PFSK-1 (cell line): Measurements from ENCODE around the gene ANKS1B.

Source experiments
- POLR2AphosphoS5 ChIP-seq: IDR thresholded peaks from 2 replicates; pipeline ENCODE4 v1.6.1; 2012; ENCODE audit warnings: low read depth, mild to moderate bottlenecking, control low read depth, low read length, moderate library complexity
- SIN3A ChIP-seq: IDR thresholded peaks from 2 replicates; pipeline ENCODE4 v1.6.1; 2012; ENCODE audit warnings: mild to moderate bottlenecking, low read length, moderate library complexity, borderline replicate concordance; ENCODE audit not compliant: insufficient read depth
- TAF1 ChIP-seq: IDR thresholded peaks from 2 replicates; pipeline ENCODE4 v1.6.1; 2012; ENCODE audit warnings: low read length, control low read depth, borderline replicate concordance; ENCODE audit not compliant: insufficient read depth
- TF ChIP-seq, protein P1 (sequence below), 2 experiments: IDR thresholded peaks; 2 replicates each; pipeline versions ENCODE4 v1.6.1 to v1.8.0; 2011 to 2012; ENCODE audit warnings: low read depth in 2 of 2, low read length in 2 of 2, control low read depth in 1 of 2, inconsistent platforms in 1 of 2, mild to moderate bottlenecking in 1 of 2, moderate library complexity in 1 of 2; ENCODE audit not compliant: insufficient read depth in 1 of 2

DNA sequence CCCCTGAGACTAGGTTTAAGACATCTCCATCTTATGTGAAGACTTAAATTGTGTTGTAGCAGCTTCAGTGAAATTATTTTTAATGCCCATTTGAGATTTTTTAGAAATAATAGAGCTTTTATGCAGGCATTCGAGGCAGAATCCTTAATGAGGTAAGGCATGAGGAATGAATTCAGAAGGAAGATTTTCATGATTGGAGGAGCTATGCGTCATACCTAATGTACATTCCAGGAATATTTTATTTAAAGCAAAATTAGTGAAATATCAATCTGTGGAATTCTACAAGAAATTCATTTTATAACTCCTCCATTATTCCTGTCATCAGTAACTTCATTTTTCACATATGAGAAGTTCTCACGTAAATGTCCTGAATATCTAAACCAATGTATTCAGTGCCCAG lies 373.1 kb downstream of the ANKS1B start:
- TF ChIP-seq, protein P1, sequence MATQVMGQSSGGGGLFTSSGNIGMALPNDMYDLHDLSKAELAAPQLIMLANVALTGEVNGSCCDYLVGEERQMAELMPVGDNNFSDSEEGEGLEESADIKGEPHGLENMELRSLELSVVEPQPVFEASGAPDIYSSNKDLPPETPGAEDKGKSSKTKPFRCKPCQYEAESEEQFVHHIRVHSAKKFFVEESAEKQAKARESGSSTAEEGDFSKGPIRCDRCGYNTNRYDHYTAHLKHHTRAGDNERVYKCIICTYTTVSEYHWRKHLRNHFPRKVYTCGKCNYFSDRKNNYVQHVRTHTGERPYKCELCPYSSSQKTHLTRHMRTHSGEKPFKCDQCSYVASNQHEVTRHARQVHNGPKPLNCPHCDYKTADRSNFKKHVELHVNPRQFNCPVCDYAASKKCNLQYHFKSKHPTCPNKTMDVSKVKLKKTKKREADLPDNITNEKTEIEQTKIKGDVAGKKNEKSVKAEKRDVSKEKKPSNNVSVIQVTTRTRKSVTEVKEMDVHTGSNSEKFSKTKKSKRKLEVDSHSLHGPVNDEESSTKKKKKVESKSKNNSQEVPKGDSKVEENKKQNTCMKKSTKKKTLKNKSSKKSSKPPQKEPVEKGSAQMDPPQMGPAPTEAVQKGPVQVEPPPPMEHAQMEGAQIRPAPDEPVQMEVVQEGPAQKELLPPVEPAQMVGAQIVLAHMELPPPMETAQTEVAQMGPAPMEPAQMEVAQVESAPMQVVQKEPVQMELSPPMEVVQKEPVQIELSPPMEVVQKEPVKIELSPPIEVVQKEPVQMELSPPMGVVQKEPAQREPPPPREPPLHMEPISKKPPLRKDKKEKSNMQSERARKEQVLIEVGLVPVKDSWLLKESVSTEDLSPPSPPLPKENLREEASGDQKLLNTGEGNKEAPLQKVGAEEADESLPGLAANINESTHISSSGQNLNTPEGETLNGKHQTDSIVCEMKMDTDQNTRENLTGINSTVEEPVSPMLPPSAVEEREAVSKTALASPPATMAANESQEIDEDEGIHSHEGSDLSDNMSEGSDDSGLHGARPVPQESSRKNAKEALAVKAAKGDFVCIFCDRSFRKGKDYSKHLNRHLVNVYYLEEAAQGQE (IDR thresholded peaks at IDR 0.05; ENCODE audit: insufficient read depth in 1 of 2, low read depth in 2 of 2, low read length in 2 of 2), result no peak
- TF ChIP-seq POLR2AphosphoS5 (no peak), SIN3A (no peak), TAF1 (no peak)
